HG02798 (cell line): ENCODE measurements around the gene APMAP.

Experiments
- ATAC-seq: cut with Tn5 transposase; IDR thresholded peaks from one replicate; pipeline ENCODE4 v1.9.1; 2021; ENCODE audit warnings: mild to moderate bottlenecking; ENCODE audit not compliant: unreplicated experiment, poor library complexity

The APMAP gene

GRCh38 chr20:24915892-24916291, 76.7 kb downstream of the APMAP start:
- no peak for ATAC-seq

- ATAC-seq = no peak
These were observed 77.1 kb downstream of the APMAP start for GRCh38 chr20:24915440-24915839.

- no peak for ATAC-seq
These were observed 77.9 kb downstream of the APMAP start for GRCh38 chr20:24914388-24915241.

- no peak for ATAC-seq
These were observed 79.4 kb downstream of the APMAP start for GRCh38 chr20:24913076-24913628.
